ENCODE data around the gene MTG1.

The MTG1 gene

GRCh38 chr10:133349577-133350011, 44.4 kb upstream of the MTG1 start:
- ChIA-PET CTCF (no interaction called here), POLR2A (no interaction called here)
- DNase-seq (ENCODE audit: extremely low spot score): no peak
- no peak for TF ChIP-seq BHLHE40 (IDR thresholded peaks at IDR 0.05; ENCODE audit: borderline replicate concordance)
- no peak for TF ChIP-seq FOXA1 (IDR thresholded peaks at IDR 0.05)
- no peak for TF ChIP-seq NFRKB (IDR thresholded peaks at IDR 0.05)
- no peak for TF ChIP-seq L3MBTL2 (conservative IDR thresholded peaks at IDR 0.05)
- TF ChIP-seq FOXK2 (IDR thresholded peaks at IDR 0.05): no peak
- TF ChIP-seq ZNF384 (IDR thresholded peaks at IDR 0.05): no peak
- no peak for TF ChIP-seq CTBP1 (IDR thresholded peaks at IDR 0.05; ENCODE audit: borderline replicate concordance)
- TF ChIP-seq FOXM1 (IDR thresholded peaks at IDR 0.05; ENCODE audit: borderline replicate concordance): no peak
- TF ChIP-seq, protein P1, sequence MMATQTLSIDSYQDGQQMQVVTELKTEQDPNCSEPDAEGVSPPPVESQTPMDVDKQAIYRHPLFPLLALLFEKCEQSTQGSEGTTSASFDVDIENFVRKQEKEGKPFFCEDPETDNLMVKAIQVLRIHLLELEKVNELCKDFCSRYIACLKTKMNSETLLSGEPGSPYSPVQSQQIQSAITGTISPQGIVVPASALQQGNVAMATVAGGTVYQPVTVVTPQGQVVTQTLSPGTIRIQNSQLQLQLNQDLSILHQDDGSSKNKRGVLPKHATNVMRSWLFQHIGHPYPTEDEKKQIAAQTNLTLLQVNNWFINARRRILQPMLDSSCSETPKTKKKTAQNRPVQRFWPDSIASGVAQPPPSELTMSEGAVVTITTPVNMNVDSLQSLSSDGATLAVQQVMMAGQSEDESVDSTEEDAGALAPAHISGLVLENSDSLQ (IDR thresholded peaks at IDR 0.05): no peak
- no peak for TF ChIP-seq LEF1 (IDR thresholded peaks at IDR 0.05; ENCODE audit: borderline replicate concordance)
- no peak for TF ChIP-seq SP1 (IDR thresholded peaks at IDR 0.05)
- TF ChIP-seq TARDBP (IDR thresholded peaks at IDR 0.05): no peak
- no peak for TF ChIP-seq SUZ12 (IDR thresholded peaks at IDR 0.05)

DNA sequence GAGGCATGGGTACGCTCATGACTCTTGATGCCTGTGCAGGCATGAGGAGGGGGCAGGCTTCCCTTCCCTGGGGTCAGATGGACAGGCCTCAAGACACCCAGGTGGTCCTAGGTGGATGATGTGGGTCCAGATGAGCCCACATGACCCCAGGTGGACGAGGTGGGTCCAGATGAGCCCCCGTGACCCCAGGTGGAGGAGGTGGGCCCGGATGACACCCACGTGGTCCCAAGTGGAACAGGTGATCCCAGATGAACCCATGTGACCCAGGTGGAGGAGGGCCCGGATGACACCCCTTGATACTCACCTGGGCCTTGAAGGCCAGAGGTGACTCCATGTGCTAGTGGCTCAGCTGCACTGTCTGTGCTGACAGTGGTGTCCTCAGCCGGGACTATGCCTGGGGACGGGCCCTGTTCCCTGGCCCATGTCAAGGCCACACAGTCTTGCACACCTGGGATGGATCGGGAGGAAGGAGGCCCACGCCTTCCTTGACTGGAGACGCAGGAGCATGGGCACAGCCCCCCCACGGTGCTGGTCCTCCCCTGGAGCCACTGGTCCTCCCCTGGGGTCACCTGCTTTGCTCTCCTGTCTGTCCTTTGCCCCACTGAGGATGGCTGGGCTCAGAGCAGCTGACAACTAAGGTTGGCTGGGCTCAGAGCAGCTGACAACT, 43.5 kb upstream of the MTG1 start:
- TF ChIP-seq LEF1 (IDR thresholded peaks at IDR 0.05; ENCODE audit: borderline replicate concordance) (no peak), ARNT (IDR thresholded peaks at IDR 0.05) (no peak), FOXA1 (IDR thresholded peaks at IDR 0.05) (no peak), HDGF (IDR thresholded peaks at IDR 0.05; ENCODE audit: borderline replicate concordance) (no peak), BHLHE40 (IDR thresholded peaks at IDR 0.05; ENCODE audit: borderline replicate concordance) (no peak), SP1 (IDR thresholded peaks at IDR 0.05) (no peak), L3MBTL2 (conservative IDR thresholded peaks at IDR 0.05) (no peak), FOXM1 (IDR thresholded peaks at IDR 0.05; ENCODE audit: borderline replicate concordance) (no peak), TARDBP (IDR thresholded peaks at IDR 0.05) (no peak), FOXK2 (IDR thresholded peaks at IDR 0.05) (no peak), ELF4 (IDR thresholded peaks at IDR 0.05) (no peak)
- TF ChIP-seq, protein P1 (IDR thresholded peaks at IDR 0.05): no peak
- POLR2A ChIA-PET: no interaction called here
- no peak for DNase-seq (ENCODE audit: extremely low spot score)
- CTCF ChIA-PET: interaction anchor here (1.0 kb wide), 1 partner anchor 21 kb away, joined by 3 read pairs; no protein-coding TSS in a partner anchor

- TF ChIP-seq CTBP1 (IDR thresholded peaks at IDR 0.05; ENCODE audit: borderline replicate concordance): no peak
- TF ChIP-seq NFRKB (IDR thresholded peaks at IDR 0.05): no peak
- no peak for TF ChIP-seq ELF4 (IDR thresholded peaks at IDR 0.05)
- no peak for TF ChIP-seq FOXA1 (IDR thresholded peaks at IDR 0.05)
- no peak for TF ChIP-seq FOXM1 (IDR thresholded peaks at IDR 0.05; ENCODE audit: borderline replicate concordance)
- TF ChIP-seq, protein P1 (IDR thresholded peaks at IDR 0.05): no peak
- TF ChIP-seq HDGF (IDR thresholded peaks at IDR 0.05; ENCODE audit: borderline replicate concordance): no peak
- no peak for TF ChIP-seq ARNT (IDR thresholded peaks at IDR 0.05)
- TF ChIP-seq SUZ12 (IDR thresholded peaks at IDR 0.05): no peak
- no peak for TF ChIP-seq FOXK2 (IDR thresholded peaks at IDR 0.05)
- TF ChIP-seq L3MBTL2 (conservative IDR thresholded peaks at IDR 0.05): no peak
- TF ChIP-seq ZNF384 (IDR thresholded peaks at IDR 0.05): no peak
- no peak for TF ChIP-seq TARDBP (IDR thresholded peaks at IDR 0.05)
- TF ChIP-seq SP1 (IDR thresholded peaks at IDR 0.05): no peak
- TF ChIP-seq LEF1 (IDR thresholded peaks at IDR 0.05; ENCODE audit: borderline replicate concordance): no peak
- no peak for TF ChIP-seq BHLHE40 (IDR thresholded peaks at IDR 0.05; ENCODE audit: borderline replicate concordance)
- POLR2A ChIA-PET: no interaction called here
- CTCF ChIA-PET: interaction anchor here (1.0 kb wide), 1 partner anchor 21 kb away, joined by 3 read pairs; no protein-coding TSS in a partner anchor
- DNase-seq (ENCODE audit: extremely low spot score): no peak
These were observed 43.0 kb upstream of the MTG1 start for GRCh38 chr10:133350950-133351329.

- CTCF ChIA-PET: interaction anchor here (1.0 to 1.3 kb wide), 2 partner anchors 22 to 23 kb away, joined by 3 read pairs; no protein-coding TSS in a partner anchor
These were observed 42.3 kb upstream of the MTG1 start for GRCh38 chr10:133351408-133352318.

GRCh38 chr10:133353202-133353959, 40.6 kb upstream of the MTG1 start:
- DNase-seq (ENCODE audit: extremely low spot score): no peak
- no peak for TF ChIP-seq LEF1 (IDR thresholded peaks at IDR 0.05; ENCODE audit: borderline replicate concordance)
- no peak for TF ChIP-seq ELF4 (IDR thresholded peaks at IDR 0.05)
- no peak for TF ChIP-seq FOXA1 (IDR thresholded peaks at IDR 0.05)
- no peak for TF ChIP-seq ZNF384 (IDR thresholded peaks at IDR 0.05)
- TF ChIP-seq HDGF (IDR thresholded peaks at IDR 0.05; ENCODE audit: borderline replicate concordance): no peak
- no peak for TF ChIP-seq BHLHE40 (IDR thresholded peaks at IDR 0.05; ENCODE audit: borderline replicate concordance)
- no peak for TF ChIP-seq L3MBTL2 (conservative IDR thresholded peaks at IDR 0.05)
- no peak for TF ChIP-seq ARNT (IDR thresholded peaks at IDR 0.05)
- TF ChIP-seq SUZ12 (IDR thresholded peaks at IDR 0.05): no peak
- CTCF ChIA-PET: interaction anchor here (1.3 to 2.3 kb wide), 2 partner anchors 24 kb away, joined by 3 to 7 read pairs; no protein-coding TSS in a partner anchor
- POLR2A ChIA-PET: interaction anchor here (1.1 to 1.3 kb wide), 2 partner anchors 20 to 25 kb away, joined by 3 to 4 read pairs; partner anchors contain the start of gene ECHS1

More at GRCh38 chr10:133351408-133352318, 42.3 kb upstream of the MTG1 start:
- TF ChIP-seq FOXA1 (IDR thresholded peaks at IDR 0.05): no peak
- no peak for DNase-seq (ENCODE audit: extremely low spot score)
- POLR2A ChIA-PET: no interaction called here

All from HEK293T (cell line).